GM12872 (cell line): ENCODE measurements around the gene ESR2.

Experiments used
- CTCF ChIP-seq: IDR thresholded peaks from 3 replicates; pipeline ENCODE4 v1.5.1; 2011; ENCODE audit warnings: low read depth, mild to moderate bottlenecking, low read length, moderate library complexity; ENCODE audit not compliant: insufficient read depth

The ESR2 gene

DNA sequence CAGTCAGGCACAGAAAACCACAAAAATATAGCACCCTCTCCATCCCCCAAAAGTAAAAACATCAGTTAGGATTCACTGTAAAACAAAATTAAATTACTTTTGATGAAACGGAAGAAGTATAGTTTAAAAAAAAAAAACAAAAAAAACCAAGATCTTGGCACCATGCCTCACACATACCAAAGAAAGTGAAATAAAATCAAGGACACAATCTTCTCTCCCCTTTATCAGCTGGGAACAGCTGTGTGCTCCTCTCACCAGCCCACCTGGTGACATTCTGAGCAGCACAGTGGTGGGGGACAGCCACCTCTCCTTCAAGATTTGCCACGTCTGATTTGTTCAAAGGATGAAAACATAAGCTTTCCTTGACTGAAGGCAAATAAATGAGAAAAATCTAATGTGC, 55.5 kb downstream of the ESR2 start:
- no peak for TF ChIP-seq CTCF

GRCh38 chr14:64238049-64238448, 56.1 kb downstream of the ESR2 start:
- no peak for TF ChIP-seq CTCF

- TF ChIP-seq CTCF, result no peak
Observed at GRCh38 chr14:64235652-64236640, 58.2 kb downstream of the ESR2 start.

DNA sequence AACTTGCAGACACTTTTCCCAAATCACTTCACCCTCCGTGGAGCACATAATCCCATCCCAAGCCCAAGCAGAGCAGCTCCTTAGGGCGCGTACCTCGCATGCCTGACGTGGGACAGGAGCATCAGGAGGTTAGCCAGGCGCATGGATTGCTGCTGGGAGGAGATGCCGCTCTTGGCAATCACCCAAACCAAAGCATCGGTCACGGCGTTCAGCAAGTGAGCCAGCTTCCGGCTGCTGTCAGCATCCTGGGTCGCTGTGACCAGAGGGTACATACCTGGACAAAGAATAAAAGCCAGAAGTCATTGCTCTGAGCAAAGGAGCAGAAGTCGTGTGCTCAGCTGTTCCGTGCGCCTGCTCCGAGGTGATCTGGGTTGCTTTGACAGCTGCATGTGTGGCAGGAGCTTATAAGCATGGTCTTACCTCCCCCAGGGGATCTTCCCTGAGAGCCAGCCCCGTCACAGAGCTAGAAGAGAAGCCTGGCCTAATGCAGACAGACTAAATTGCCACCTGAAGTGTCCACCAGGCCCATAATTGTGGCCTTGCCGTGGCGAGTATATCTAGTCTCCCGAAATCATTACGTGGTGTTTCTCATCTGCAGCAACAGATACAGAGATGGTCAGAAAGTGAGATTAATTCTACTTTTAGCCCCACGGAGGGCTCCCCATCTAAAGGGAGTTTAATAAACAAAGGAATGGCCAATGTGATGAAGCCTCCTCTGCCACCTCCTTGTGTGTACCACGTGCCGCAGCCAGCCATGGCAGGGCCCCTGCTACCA, 59.1 kb downstream of the ESR2 start:
- TF ChIP-seq CTCF, result no peak

GRCh38 chr14:64233531-64234190, 60.5 kb downstream of the ESR2 start:
- no peak for TF ChIP-seq CTCF

- TF ChIP-seq CTCF, result no peak
Observed at GRCh38 chr14:64232944-64233343, 61.2 kb downstream of the ESR2 start.

DNA sequence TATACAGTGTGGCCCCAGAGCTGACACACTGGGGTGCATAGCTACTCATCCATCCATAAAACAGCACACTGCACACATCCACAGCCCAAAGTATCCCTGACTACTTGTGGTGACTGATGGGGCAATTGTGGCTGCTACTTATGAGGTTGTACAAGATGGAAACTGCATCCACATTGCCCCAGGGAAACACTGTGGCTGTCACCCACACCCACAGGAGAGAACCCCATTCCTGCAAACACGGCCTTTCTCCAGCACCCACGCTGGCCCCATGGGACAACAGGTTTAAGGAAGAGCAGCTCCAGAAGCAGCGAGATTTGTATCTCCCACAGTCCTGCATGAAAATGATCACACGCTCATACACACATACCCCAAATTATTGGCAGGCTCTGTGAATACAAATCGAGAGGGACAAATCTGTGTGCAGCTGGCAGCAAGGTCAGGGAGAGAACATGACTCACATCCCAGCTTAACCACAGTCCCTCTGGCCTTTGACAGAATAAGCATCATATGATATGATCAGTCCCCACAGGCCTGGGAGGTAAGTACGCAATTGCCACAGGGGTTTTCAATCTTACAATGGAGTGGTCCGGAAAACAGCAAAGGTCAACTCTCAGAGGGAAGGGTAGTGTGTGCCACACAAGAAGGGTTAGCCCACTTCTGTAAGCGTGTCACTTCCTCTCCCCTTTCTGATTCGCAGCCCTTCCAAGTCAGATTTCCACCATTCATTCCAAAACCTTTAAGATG, 61.9 kb downstream of the ESR2 start:
- no peak for TF ChIP-seq CTCF
